H1 (cell line): Measurements from ENCODE around the gene PRMT5. TPM values are rescaled to one million over a fixed set of nuclear protein-coding genes. Genes with fewer than 3 reads are reported as not detected.

Source experiments
- ATF2 ChIP-seq: IDR thresholded peaks from 2 replicates; pipeline ENCODE4 v1.6.1; 2012; ENCODE audit warnings: low read length, inconsistent platforms
- CBX5 ChIP-seq: fragments of 300-800, 300-1000 bp; sonication (generic); IDR thresholded peaks from 2 replicates; pipeline ENCODE4 v1.7.1; 2016; ENCODE audit warnings: antibody characterized with exemption, low read length, low read depth
- KDM4A ChIP-seq: IDR thresholded peaks from one replicate; pipeline ENCODE4 v1.7.1; 2012; ENCODE audit warnings: low read depth, mild to moderate bottlenecking, moderate library complexity, low read length, inconsistent platforms; ENCODE audit not compliant: severe bottlenecking
- NANOG ChIP-seq: IDR thresholded peaks from 2 replicates; pipeline ENCODE4 v1.6.1; 2011; ENCODE audit warnings: low read length, low read depth, mild to moderate bottlenecking, inconsistent platforms; ENCODE audit not compliant: insufficient read depth, poor library complexity, severe bottlenecking
- POLR2AphosphoS5 ChIP-seq: IDR thresholded peaks from 2 replicates; pipeline ENCODE4 v1.6.1; 2011; ENCODE audit warnings: low read depth, low read length
- RAD21 ChIP-seq, 2 experiments: IDR thresholded peaks in 1 of 2; conservative IDR thresholded peaks in 1 of 2; 2 replicates each; pipeline ENCODE4 v1.6.1; 2011; ENCODE audit warnings: low read depth in 2 of 2, low read length in 2 of 2, improper control_type of control experiment in 1 of 2, inconsistent platforms in 1 of 2, mild to moderate bottlenecking in 1 of 2, moderate library complexity in 1 of 2
- polyA plus RNA-seq, 7 experiments: library from polyadenylated mRNA; depleted of rRNA in 3 of 7; stranded (reverse) in 5 of 7; unstranded in 2 of 7; fragments of >200 nt in 5 of 7; fragments of 200-250 nt in 2 of 7; gene quantifications; 1 replicate in 5 of 7; 2 replicates in 1 of 7; 4 replicates in 1 of 7; pipeline versions ENCODE4 v1.2.1 to v1.2.3, GENCODE V29; 2011 to 2013; ENCODE audit warnings: missing spikeins in 2 of 7, mixed read lengths in 2 of 7
- total RNA-seq: library from RNA; stranded (reverse); fragmentation: NEBNext Ultra II Directional; extraction: Animal tissue kit (Norgen Biotek cat#: 25700); gene quantifications from 2 replicates; pipeline ENCODE4 v1.2.1, GENCODE V29; 2021
- TF ChIP-seq, protein P1 (sequence below): IDR thresholded peaks from 2 replicates; pipeline ENCODE4 v1.6.1; 2011; ENCODE audit warnings: low read length, improper control_type of control experiment

PRMT5 gene
- total and polyA plus RNA-seq, 2 of the 8 experiments (the other 6 are each of a cell fraction or from before 2014, with no cell fraction given): 171 to 402 TPM

GRCh38 chr14:22872833-22873520 lies 56.2 kb downstream of the PRMT5 start (continued):
- TF ChIP-seq RAD21 (IDR thresholded peaks at IDR 0.05 in 1 of 2, conservative IDR thresholded peaks at IDR 0.05 in 1 of 2; ENCODE audit: low read depth in 2 of 2, low read length in 2 of 2) (no peak), NANOG (no peak), KDM4A (no peak), CBX5 (no peak), ATF2 (no peak), POLR2AphosphoS5 (no peak)
- TF ChIP-seq, protein P1, sequence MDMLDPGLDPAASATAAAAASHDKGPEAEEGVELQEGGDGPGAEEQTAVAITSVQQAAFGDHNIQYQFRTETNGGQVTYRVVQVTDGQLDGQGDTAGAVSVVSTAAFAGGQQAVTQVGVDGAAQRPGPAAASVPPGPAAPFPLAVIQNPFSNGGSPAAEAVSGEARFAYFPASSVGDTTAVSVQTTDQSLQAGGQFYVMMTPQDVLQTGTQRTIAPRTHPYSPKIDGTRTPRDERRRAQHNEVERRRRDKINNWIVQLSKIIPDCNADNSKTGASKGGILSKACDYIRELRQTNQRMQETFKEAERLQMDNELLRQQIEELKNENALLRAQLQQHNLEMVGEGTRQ: no peak
- TF ChIP-seq, all 59 proteins: peak for 0
